CD4-positive, alpha-beta T cell treated with Interleukin-6 at 100 ng/mL for 8 hours (primary cell): ENCODE results near the gene HLCS.
"Not testable (repeated sequence)": the region's sequence is repeated elsewhere in the genome, so short reads cannot be mapped to it uniquely, and the experiment has no call there.

Source experiments
- DNase-seq: peaks from one replicate; pipeline ENCODE4 v3.0.0-alpha.2; 2020; ENCODE audit warnings: mixed read lengths, low spot score

Gene HLCS

DNA sequence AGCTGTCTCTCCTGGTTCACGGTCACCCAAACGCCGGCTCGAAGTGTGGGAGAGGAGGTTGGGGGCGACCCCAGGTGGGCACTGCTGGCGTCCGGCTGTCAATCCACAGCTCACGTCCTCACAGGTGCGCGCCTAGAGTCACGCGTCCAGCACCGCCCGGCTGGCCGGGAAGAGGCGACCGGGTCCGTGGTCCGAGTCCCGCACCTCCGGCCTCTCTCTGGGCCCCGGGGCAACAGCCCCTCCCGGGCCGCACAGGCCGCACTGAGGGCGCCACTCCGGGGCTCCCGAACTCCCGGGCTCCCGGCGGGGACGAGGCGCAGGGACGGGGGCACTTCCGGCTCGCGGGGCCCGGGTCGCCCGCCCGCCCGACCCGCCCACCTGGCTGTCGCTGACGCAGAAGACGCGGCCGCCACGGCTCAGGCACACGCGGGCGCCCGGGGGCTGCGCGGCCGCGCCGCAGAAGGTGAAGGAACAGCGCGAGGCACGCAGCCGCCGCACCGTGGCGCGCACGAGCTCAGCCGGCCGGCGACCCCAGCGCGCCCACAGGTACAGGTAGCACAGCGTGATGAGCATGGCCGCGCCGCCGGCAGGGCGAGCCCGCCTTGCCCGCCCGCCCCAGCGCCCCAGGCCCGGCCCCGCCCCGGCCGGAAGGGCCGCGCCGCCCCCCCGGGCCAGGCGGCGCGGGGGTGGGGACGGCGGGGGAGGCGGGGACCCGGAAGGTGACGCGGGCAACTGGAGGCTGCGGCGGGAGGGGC lies at the start of gene HLCS:
Gene HLCS, minus strand, starts transcription at position 604 of the 755 bp plus-strand sequence. Its CDS starts 31 bp downstream, at position 573.
- peak; percentile 73 for DNase-seq

DNA sequence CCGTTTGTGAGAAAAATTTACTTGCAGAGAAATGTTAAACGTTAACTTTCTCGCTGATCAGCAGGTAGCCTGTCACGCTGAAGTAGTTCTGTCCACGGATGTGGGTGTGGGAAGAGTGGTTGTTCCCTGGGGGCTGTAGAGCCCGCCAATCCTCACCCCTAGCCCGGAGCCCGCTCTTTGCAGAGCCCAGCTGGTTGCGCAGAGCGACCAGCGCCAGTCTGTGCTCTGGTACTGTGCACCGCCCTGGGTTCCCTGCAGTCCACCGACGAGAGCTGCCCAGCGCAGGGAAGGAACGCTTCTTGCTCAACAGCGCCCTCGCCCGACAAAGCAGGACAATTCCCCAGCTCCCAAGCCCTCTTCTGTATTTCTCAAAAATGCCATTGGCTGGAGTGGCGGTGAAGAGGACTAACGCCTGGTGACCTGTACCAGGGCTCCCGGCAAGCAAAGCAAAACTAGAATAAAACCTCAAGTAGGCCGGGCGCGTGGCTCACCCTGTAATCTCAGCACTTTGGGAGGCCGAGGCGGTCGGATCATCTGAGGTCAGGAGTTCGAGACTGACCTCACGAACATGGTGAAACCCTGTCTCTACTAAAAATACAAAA lies 43.4 kb upstream of the HLCS start:
- peak; percentile 75 for DNase-seq

DNA sequence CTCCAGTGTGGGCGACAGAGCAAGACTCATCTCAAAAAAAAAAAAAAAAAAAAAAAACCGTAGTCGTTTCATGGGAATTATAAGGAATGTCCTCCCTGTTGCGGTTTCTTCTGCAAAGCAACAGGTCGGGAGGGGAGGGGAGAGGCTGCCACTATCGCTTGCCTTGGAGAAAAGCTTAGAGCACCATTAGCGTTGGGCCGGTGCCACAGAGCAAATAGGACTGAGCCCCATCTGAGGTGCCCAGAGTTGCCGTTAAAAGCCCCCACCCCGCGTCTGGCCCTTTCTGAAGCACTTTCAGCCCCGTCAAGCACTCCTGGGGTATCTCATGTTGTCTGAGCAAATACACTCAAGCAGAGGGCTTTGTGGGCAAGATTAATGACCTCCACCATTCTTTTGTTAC lies 42.3 kb upstream of the HLCS start:
- no peak for DNase-seq

GRCh38 chr21:37006486-37007291 lies 40.2 kb upstream of the HLCS start, which contains the start of gene RIPPLY3:
RIPPLY3 (plus strand) TSS chr21:37006702; CDS start chr21:37006773, 71 bp downstream.
- no peak for DNase-seq

DNA sequence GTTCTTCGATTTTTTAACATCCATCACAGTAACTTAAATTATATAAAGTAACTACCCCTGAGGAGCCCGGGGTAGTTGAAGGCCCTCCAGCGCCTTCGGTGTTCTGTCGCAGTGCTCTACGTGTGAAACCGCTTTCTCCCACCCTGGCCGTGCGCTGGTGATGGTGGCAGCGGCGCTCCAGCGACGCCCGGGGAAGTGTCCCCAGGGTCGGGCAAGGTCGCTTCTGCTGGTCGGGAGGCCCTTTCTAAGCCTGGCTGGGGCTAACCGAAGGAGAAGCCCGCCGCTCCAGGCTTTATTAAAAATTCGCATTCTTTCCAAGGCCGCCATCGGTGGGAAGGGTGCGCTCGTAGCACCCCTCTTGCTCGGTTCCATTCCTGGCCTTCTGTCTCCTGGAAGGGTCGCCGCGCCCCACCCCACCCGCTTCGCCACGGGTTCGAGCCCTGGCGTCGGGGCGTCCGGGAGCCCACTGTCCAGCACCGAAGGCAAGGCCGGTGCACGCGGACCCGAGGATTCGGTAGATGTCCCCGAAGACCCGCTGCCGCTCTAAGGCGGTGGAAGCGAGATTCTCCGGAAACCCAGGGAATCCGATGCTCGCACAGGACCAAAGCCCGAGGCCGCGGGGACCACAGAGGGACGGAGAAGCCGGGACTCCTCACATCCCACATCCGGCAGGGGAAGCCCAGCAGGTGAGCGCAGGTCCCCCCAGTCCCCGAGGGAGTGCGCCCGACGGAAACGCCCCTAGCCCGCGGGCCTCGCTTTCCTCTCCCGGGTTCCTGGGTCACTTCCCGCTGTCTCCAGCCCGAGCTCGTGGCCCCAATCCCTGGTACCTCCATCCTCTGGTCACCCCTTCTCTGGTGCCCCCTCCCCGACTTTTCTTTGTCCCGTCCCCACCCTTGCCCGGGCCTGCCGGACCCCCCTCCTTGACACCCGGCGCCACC lies 39.3 kb upstream of the HLCS start:
- no peak for DNase-seq

GRCh38 chr21:37003917-37004316 lies 37.4 kb upstream of the HLCS start:
- not testable (repeated sequence) for DNase-seq

DNA sequence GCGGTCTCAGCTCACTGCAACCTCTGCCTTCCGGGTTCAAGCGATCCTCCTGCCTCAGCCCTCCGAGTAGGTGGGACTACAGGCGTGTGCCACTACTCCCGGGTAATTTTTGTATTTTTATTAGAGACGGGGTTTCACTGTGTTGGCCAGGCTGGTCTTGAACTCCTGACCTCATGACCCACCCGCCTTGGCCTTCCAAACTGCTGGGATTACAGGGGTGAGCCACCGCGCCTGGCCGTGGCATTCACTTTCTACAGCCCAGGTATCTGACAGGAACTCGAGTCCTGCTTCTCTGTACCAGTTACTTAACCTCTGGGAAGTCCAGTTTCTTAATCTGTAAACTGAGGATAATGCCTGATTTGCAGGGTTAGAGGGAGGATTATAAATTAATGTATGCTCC lies 36.4 kb upstream of the HLCS start:
- not testable (repeated sequence) for DNase-seq

GRCh38 chr21:37001441-37001840 lies 35.0 kb upstream of the HLCS start:
- no peak for DNase-seq

DNA sequence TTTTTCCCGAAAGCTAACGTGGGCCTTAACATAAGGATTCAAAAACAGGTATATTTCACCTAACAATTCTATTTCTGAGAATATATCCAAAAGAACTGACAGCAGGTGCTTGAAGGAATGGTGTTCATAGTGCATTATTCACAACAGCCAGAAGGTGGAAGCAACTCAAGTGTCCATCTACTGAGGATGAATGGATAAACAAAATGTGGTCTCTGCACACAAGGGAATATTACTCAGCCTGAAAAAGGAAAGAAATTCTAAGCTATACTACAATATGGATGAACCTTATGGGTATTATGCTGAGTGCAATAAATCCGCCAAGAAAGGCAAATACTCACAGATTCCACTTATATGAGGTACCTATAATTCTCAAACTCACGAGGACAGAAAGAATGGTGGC lies 33.9 kb upstream of the HLCS start:
- no peak for DNase-seq

GRCh38 chr21:36999131-36999898 lies 32.8 kb upstream of the HLCS start:
- no peak for DNase-seq

DNA sequence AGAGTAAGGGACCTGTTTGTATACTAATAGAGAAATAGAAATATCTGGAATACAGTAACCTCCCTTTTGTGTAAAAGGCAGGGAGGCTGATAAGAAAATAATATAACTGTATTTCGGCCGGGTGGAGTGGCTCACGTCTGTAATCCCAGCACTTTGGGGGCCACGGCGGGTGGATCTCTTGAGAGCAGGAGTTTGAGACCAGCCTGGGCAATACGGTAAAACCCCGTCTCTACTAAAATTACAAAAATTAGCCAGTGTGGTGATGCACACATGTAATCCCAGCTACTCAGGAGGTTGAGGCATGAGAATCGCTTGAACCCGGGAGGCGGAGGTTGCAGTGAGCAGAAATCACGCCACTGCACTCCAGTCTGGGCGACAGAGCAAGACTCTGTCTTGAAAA lies 28.8 kb upstream of the HLCS start:
- DNase-seq = not testable (repeated sequence)

DNA sequence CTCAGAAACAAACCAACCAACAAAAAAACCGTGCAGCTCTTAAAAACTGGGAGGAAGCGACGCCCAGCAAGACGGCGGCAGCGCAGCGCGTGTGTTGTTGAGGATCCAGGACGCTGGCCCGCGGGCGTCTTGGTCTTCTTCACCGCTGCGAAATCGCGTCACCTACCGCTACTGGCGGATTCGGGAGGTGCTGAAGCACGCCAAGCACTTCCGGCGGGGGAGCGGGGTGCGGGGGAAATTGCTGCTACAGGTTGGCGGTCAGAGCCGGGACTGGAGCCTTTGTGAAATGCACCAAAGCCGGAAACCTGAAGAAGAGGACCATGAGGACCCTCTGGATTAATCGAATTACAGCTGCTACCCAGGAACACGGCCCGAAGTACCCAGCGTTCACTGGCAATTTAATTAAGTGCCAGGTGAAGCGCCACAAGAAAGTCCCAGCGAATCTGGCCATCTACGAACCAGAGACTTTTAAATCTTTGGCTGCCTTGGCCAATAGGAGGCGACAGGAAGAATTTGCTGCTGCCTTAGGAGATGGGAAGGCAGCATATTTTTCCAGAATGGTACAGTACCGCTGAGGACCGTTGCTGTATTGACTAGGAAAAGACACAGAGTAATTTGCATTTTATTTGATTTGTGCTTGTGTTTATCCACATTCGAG lies 28.2 kb upstream of the HLCS start:
- DNase-seq = peak; percentile 35

GRCh38 chr21:36992671-36993070 lies 26.2 kb upstream of the HLCS start:
- no peak for DNase-seq

GRCh38 chr21:36990508-36991205 lies 24.2 kb upstream of the HLCS start:
- no peak for DNase-seq

GRCh38 chr21:36989699-36990507 lies 23.4 kb upstream of the HLCS start:
- peak; percentile 87 for DNase-seq

- not testable (repeated sequence) for DNase-seq
These were observed 22.8 kb upstream of the HLCS start for GRCh38 chr21:36989199-36989698.

DNA sequence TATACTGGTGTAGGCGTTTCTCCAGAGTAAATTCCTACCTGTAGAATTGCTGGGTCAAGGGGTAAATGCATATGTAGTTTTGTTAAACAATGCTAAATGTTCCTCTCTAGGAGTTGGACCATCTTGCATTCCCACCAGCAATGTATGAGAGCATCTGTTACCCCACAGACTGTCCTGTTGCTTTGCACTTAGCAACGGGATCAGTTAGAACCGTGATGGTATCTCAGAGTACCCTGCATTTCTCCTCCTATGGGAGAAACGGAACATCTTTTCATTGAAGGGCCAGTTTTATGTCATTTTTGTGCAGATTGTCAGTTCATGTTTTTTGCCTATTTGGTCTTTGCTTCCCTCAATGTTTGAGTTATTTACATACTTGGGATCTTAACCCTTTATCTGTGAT lies 22.1 kb upstream of the HLCS start:
- DNase-seq = no peak

DNA sequence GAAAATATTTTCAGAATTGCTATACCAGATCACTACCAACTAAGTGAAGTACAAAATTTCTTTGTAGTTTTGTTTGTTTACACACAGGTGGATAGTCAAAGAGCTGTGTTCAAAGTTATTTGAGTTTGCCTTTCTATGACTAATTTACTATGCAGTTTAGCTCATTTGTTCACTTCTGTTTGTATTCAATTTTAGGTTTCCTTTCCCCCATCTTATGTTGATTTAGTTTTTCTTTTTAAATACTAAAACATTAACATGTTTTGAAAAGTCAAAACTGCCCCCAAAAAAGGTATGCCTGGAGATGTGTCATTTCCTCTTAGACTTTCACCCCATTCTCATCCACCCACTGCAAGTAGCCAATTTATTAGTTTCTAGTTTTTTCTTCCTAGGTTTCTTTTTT lies 21.4 kb upstream of the HLCS start:
- DNase-seq = no peak
